Epidermal melanocyte (primary cell): Measurements from ENCODE around the gene CYP2A7.
"Not testable (repeated sequence)": the region's sequence is repeated elsewhere in the genome, so short reads cannot be mapped to it uniquely, and the experiment has no call there.

ENCODE experiments used
- DNase-seq: peaks from one replicate; pipeline ENCODE4 v3.0.0; 2011; ENCODE audit warnings: low spot score; ENCODE audit not compliant: insufficient read length

The CYP2A7 gene

DNA sequence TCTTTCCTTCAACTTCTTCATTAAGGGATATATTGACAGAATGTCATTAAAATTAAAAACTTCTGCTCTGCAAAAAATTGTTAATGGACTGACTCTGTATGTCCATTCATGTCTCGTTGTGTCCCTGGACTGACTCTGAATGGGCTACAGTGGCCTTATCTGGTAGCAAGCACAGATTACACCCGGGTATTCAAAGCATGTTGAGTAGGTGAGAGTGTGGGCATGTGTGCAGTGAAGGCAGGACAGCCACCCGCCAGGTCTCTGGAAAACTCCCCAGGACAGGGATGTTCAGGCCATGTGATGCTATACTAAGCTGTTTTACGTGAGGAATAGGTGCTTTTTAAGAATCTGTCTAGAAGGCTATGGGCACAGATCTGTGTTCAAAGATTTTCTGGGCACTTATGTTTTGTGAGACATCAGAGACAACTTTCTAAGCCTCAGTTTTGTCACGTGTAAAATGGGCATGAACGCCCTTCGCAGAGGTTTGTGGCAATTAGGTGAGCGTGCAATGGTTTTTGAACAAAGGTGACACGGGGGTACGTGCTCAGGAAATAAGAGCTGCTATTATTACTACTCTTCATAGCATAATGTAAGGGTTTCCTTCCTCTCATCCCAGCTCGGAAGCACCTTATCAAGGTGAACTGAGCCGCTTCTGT, 38.9 kb downstream of the CYP2A7 start:
- DNase-seq = not testable (repeated sequence)

DNA sequence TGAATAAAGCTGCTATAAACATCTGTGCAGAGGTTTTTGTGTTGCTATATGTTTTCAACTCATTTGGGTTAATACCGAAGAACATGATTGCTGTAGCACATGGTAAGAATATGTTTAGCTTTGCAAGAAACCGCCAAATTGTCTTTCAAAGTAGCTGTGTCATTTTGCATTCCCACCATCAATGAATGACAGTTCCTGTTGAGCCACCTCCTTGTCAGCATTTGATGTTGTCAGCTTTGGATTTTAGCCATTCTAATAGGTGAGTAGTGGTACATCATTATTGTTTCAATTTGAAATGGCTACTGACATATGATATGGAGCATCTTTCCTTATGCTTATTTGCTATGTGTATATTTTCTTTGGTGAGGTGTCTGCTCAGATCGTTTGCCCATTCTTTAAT, 40.0 kb downstream of the CYP2A7 start:
- DNase-seq = not testable (repeated sequence)

- DNase-seq = not testable (repeated sequence)
Measured at GRCh38 chr19:40838477-40838876, 43.6 kb downstream of the CYP2A7 start.

DNA sequence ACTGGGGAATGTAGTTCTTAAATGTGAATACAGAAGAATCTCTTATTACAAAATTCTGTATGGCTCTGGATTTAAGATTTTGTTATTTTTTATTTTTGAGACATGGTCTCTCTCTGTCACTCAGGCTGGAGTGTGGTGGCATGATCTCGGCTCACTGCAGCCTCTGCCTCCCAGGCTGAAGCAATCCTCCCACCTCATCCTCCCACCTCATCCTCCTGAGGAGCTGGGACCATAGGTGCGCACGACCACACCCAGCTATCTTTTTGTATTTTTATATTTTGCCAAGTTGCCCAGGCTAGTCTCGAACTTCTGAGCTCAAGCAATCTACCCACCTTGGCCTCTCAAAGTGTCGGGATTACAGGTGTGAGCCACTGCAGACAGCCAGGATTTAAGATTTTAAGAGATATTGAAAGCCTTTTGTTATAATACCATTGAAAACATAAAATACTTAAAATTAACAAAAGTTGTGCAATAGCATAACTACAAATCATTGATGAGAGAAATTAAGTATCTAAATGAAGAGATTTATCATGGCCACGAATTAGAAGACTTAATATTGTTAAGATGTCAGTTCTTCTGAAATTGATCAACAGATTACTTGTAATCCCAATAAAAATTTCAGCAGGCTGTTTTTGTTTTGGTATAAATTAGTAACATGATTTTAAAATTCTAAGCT, 45.1 kb downstream of the CYP2A7 start:
- DNase-seq = no peak

- not testable (repeated sequence) for DNase-seq
Measured at GRCh38 chr19:40833728-40834533, 48.1 kb downstream of the CYP2A7 start.

DNA sequence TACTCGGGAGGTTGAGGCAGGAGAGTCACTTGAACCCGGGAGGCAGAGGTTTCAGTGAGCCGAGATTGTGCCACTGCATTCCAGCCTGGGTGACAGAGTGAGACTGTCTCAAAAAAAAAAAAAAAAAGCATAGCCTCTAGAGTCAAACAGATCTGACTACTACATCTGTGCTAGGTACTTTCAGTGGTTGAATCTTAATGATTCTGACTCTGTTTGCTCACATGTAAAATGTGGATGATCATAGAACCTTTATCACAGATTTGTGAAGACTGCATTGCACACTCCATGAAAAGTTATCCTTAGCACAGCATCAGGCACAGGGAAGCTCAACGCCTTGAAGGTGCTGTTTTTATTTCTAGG, 49.6 kb downstream of the CYP2A7 start:
- DNase-seq = not testable (repeated sequence)

- DNase-seq = peak; percentile 75
Measured at GRCh38 chr19:40831502-40832430, 50.3 kb downstream of the CYP2A7 start.

- DNase-seq = not testable (repeated sequence)
Measured at GRCh38 chr19:40830741-40831140, 51.3 kb downstream of the CYP2A7 start.

- no peak for DNase-seq
Measured at GRCh38 chr19:40829205-40829604, 52.8 kb downstream of the CYP2A7 start.

- DNase-seq = no peak
Measured at GRCh38 chr19:40827386-40828247, 54.4 kb downstream of the CYP2A7 start.

- not testable (repeated sequence) for DNase-seq
Measured at GRCh38 chr19:40826699-40827385, 55.2 kb downstream of the CYP2A7 start.

DNA sequence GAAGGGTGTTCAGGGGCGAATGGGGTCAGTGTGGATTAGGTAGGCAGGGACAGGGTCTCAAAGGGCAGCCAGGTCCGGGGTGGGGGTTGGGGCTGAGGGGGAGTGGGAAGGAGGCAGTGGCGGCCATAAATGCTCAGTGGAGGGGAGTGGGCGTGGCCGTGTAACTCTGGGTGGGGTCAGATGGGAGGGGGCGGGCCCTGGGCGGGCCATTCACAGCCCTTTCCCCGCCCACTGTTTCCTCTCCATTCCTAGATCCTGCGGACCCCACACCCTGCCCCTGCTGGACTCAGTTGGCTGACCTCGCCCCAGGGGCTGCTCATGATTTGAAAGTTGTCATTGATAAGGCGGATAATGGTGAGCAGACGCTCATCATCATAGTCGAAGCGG, 55.7 kb downstream of the CYP2A7 start:
- DNase-seq = not testable (repeated sequence)

DNA sequence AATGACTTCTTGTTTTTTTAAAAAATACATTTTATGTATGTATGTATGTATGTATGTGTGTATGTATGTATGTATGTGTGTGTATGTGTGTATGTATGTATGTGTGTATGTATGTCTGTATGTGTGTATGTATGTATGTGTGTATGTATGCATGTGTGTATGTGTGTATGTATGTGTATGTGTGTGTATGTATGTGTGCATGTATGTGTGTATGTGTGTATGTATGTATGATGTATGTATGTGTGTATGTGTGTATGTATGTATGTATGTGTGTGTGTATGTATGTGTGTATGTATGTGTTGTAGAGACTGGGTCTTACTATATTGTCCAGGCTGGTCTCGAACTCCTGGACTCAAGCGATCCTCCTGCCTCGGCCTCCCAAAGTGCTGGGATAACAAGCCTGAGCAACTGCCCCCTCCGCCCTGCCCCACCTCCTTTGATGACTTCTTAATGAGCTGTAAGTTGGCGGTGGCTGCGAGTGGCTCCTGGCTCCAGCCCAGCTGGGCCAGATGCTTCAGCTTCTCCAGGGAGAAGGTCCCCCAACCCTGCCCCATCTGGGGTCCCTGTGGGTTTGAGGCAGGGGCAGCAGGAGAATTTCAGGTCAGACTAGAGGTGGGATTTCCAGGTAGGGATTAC, 56.5 kb downstream of the CYP2A7 start:
- not testable (repeated sequence) for DNase-seq
